Suprapubic skin (tissue), 4 donors: Measurements from ENCODE around the gene IPO13. TPM values are rescaled to one million over a fixed set of nuclear protein-coding genes. Genes with fewer than 3 reads are reported as not detected.

Experiments
- DNase-seq, 2 donors: peaks; one replicate each; pipeline ENCODE4 v3.0.0-alpha.2; 2019; ENCODE audit warnings: low spot score in 2 of 2
- H3K27ac ChIP-seq: fragments of 200-600 bp; sonication (generic); one replicate; pipeline ENCODE4 v1.5.1; 2019
- H3K27me3 ChIP-seq: fragments of 200-600 bp; sonication (generic); one replicate; pipeline ENCODE4 v1.5.1; 2019
- H3K36me3 ChIP-seq: fragments of 200-600 bp; sonication (generic); one replicate; pipeline ENCODE4 v1.5.1; 2019
- H3K4me1 ChIP-seq: fragments of 200-600 bp; sonication (generic); one replicate; pipeline ENCODE4 v1.5.1; 2019
- H3K4me3 ChIP-seq: fragments of 200-600 bp; sonication (generic); one replicate; pipeline ENCODE4 v1.5.1; 2019; ENCODE audit warnings: mild to moderate bottlenecking
- H3K9me3 ChIP-seq: fragments of 200-600 bp; sonication (generic); one replicate; pipeline ENCODE4 v1.5.1; 2019
- EP300 ChIP-seq: sonication (generic); formaldehyde crosslinking; IDR thresholded peaks from one replicate; pipeline ENCODE4 v1.6.1; 2017; ENCODE audit warnings: antibody characterized with exemption
- POLR2A ChIP-seq, 2 donors: fragments of 450-650 bp; IDR thresholded peaks; one replicate each; pipeline ENCODE4 v1.6.1; 2017; ENCODE audit warnings: antibody characterized with exemption in 2 of 2, mild to moderate bottlenecking in 2 of 2, moderate library complexity in 2 of 2
- POLR2AphosphoS5 ChIP-seq, 3 donors: sonication (generic); formaldehyde crosslinking; IDR thresholded peaks; one replicate each; pipeline ENCODE4 v1.6.1; 2017; ENCODE audit warnings: antibody characterized with exemption in 3 of 3
- WGBS: methylation state at CpG from one replicate; pipeline ENCODE4 v1.1.5; 2018; 5-methylcytosine and 5-hydroxymethylcytosine counted together
- total RNA-seq, 4 donors: library from RNA; depleted of rRNA; stranded (reverse); fragments of >200 nt; gene quantifications; one replicate each; pipeline ENCODE4 v1.1.0, GENCODE V29; 2016
- TF ChIP-seq, protein P1 (sequence below), 2 donors: fragments of 200-600 bp in 1 of 2; fragments of 450-650 bp in 1 of 2; sonication (generic) in 1 of 2; IDR thresholded peaks; one replicate each; pipeline ENCODE4 v1.5.1; 2016 to 2019; ENCODE audit warnings: antibody characterized with exemption in 2 of 2, mild to moderate bottlenecking in 1 of 2, moderate library complexity in 1 of 2

The IPO13 gene
- total RNA-seq, 4 donors from 2014 or later: 30.8 to 41.0 (median 34.8) TPM

DNA sequence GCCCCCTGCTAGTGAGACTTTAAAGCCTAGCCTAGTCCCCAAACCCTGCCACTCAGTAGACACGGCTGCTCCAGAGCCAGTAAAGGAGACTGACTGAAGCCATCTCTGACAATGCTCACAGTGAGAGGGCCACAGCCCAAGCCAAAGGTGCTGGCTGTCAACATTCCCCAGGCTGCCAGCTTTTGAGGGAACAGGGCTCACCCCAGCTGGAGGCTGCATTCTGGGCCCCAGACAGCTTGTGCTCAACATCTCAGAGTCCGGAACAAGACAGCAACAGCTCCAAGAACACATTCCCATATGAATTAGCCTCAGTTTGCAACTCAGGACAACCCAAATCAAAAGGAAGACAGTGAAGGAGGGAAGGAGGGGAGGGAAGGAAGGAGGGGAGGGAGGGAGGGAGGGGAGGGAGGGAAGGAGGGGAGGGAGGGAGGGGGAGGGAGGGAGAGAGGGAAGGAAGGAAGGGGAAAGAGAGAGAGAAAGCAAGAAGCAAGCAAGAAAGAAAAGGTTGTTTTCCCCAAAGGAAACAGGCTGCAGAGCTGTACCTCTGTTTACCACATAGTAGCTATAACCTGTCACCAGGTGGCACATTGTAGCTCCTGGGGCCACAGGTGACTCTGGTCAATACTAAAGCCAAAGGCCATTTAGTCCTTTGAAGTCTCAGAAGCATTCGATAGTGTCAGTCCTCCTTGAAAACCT lies 7.7 kb upstream of the IPO13 start:
- Histone ChIP-seq H3K9me3 (no peaks in the 10 kb centered on the region), H3K4me1 (peaks cover 46% of the 10 kb centered on the region), H3K27ac (no peak overlapping the region), H3K4me3 (no peak overlapping the region), H3K36me3 (no peaks in the 10 kb centered on the region), H3K27me3 (peaks cover 3% of the 10 kb centered on the region)
- DNase-seq: no peak
- 47% methylated on average over 3 of the region's 3 CpGs for WGBS
- TF ChIP-seq, protein P1, sequence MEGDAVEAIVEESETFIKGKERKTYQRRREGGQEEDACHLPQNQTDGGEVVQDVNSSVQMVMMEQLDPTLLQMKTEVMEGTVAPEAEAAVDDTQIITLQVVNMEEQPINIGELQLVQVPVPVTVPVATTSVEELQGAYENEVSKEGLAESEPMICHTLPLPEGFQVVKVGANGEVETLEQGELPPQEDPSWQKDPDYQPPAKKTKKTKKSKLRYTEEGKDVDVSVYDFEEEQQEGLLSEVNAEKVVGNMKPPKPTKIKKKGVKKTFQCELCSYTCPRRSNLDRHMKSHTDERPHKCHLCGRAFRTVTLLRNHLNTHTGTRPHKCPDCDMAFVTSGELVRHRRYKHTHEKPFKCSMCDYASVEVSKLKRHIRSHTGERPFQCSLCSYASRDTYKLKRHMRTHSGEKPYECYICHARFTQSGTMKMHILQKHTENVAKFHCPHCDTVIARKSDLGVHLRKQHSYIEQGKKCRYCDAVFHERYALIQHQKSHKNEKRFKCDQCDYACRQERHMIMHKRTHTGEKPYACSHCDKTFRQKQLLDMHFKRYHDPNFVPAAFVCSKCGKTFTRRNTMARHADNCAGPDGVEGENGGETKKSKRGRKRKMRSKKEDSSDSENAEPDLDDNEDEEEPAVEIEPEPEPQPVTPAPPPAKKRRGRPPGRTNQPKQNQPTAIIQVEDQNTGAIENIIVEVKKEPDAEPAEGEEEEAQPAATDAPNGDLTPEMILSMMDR (IDR thresholded peaks at IDR 0.05): no peak
- TF ChIP-seq POLR2A (IDR thresholded peaks at IDR 0.05) (no peak), EP300 (no peak), POLR2AphosphoS5 (IDR thresholded peaks at IDR 0.05) (no peak)

DNA sequence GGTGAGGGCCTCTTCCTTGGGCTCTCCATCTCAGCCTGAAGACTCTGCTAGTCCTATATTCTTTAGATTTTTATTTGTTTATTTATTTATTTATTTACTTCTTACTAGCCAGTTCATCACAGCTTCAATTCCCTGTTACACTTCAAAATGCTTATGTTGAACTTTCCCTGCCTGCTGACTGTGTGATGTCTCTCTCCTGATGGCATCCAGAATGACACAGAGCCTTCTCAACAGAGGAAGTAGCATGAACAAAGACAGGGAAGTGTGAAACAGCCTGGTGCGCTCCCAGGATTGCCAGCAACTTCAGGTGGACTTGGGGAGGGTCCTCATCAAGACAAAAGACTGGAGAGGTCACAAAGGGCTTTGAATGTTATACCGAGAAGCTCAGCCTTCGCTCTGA lies 4.3 kb upstream of the IPO13 start:
- Histone ChIP-seq H3K27me3 (no peaks in the 10 kb centered on the region), H3K4me3 (no peak overlapping the region), H3K9me3 (no peaks in the 10 kb centered on the region), H3K27ac (no peak overlapping the region), H3K4me1 (peaks cover 37% of the 10 kb centered on the region), H3K36me3 (no peaks in the 10 kb centered on the region)
- DNase-seq: no peak
- TF ChIP-seq EP300: no peak
- TF ChIP-seq POLR2A (IDR thresholded peaks at IDR 0.05): no peak
- TF ChIP-seq, protein P1 (IDR thresholded peaks at IDR 0.05): no peak
- no peak for TF ChIP-seq POLR2AphosphoS5 (IDR thresholded peaks at IDR 0.05)
- 98% methylated on average over 3 of the region's 3 CpGs for WGBS

DNA sequence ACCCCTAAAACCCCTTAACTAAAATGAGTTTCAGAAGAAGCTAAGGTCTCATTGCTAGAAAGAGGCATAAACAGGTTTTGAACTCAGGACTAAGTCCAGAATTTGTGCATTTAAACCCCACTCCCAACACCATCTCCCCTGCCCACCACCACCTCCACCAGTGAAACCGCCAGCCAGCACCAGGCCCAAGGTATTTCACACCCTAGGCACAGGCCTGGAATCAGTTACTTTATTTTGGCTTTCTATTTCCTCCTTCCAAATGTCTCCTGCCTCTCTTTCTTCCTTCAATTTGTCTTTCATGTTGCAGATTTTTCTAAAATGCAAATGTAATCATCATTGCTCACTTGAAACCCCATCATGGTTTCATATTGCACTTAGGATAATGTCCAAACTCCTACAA lies 1.9 kb upstream of the IPO13 start:
- peaks cover 8% of the 10 kb centered on the region for H3K36me3 ChIP-seq
- no peaks in the 10 kb centered on the region for H3K27me3 ChIP-seq
- no peak for TF ChIP-seq POLR2AphosphoS5 (IDR thresholded peaks at IDR 0.05)
- TF ChIP-seq, protein P1 (IDR thresholded peaks at IDR 0.05): no peak
- no peak for TF ChIP-seq EP300
- TF ChIP-seq POLR2A (IDR thresholded peaks at IDR 0.05): no peak
- H3K4me1 ChIP-seq: peaks cover 39% of the 10 kb centered on the region
- no peaks in the 10 kb centered on the region for H3K9me3 ChIP-seq
- H3K4me3 ChIP-seq: no peak overlapping the region
- no peak overlapping the region for H3K27ac ChIP-seq
- 89% methylated on average over 1 of the region's 1 CpG for WGBS
- DNase-seq: no peak

DNA sequence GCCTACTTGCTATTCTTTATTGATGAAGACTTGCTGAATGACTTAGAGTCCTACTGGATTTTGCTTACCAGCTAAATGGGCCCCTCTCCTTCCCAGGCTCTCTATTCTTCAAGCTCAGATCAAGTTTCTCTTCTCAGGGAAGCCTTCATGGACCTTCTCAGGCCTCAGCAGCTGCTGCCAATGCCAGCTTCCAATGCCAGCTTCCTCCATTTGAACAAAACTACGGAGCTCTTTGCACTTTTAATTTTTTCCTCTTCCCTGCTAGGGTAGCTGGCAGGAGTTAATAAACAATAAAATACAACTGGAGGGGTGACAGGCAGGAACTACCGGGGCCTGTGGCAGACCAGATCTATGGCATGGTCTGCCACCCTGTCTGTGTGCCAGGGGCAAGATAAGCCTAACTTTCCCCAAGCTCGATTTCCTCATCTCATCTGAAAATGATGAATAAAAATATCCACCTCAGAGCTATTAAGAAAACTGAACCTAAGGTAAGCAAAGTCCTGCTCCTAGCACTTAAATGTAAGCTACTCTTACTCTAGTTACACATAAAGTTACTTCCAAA lies 995 bp upstream of the IPO13 start:
- DNase-seq: no peak
- H3K4me1 ChIP-seq: peaks cover 39% of the 10 kb centered on the region
- H3K9me3 ChIP-seq: no peaks in the 10 kb centered on the region
- H3K36me3 ChIP-seq: peaks cover 8% of the 10 kb centered on the region
- TF ChIP-seq, protein P1 (IDR thresholded peaks at IDR 0.05): no peak
- TF ChIP-seq POLR2A (IDR thresholded peaks at IDR 0.05) (no peak), EP300 (no peak), POLR2AphosphoS5 (IDR thresholded peaks at IDR 0.05) (no peak)
- no peaks in the 10 kb centered on the region for H3K27me3 ChIP-seq
- peak overlapping the region; percentile 93 for H3K27ac ChIP-seq
- WGBS: 17% methylated on average over 3 of the region's 3 CpGs
- peak overlapping the region; percentile 87 for H3K4me3 ChIP-seq

DNA sequence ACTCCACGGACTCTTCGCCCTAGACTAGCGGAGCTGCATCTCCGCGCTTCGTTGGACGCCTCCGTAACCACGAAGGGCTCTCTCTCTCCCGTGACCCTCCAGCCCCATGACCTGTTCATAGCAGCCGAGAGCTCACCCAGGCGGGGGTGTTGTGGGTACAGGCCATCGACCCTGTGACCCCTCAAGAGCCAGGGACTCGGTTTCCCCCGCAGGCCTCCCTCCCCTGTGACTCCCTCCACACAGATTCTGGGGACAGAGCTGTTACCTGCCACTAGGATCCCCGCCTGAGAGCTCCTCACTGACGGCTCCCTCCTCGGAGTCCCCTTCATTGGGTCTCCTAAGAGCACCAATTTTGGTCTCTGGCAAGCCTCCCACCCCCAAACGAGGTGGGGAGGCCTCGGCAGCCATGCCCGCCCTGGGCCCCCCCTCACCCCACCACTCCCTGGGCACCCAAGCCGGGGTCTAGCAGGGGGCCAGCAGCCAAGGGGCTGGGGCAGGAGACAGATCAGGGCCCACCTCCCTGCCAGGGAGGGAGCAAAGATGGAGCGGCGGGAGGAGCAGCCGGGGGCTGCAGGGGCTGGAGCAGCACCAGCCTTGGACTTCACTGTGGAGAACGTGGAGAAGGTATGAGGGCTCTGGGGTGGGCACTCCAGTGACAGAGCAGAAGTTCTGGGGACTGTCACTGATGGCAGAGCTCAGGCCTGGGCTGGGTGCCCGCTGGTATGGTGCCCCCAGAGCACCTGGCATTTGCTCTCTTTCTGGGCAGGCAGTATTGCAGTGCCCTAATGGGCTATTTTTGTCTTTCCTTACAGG lies 517 bp downstream of the IPO13 start:
- no peak for DNase-seq
- WGBS: 8% methylated on average over 20 of the region's 27 CpGs

More for the DNA sequence above, 517 bp downstream of the IPO13 start:
- peak overlapping the region; percentile 87 for H3K4me3 ChIP-seq
- H3K36me3 ChIP-seq: peaks cover 8% of the 10 kb centered on the region
- H3K27me3 ChIP-seq: no peaks in the 10 kb centered on the region
- no peak for TF ChIP-seq POLR2AphosphoS5 (IDR thresholded peaks at IDR 0.05)
- TF ChIP-seq EP300: no peak
- peak overlapping the region; percentile 93 for H3K27ac ChIP-seq
- H3K4me1 ChIP-seq: peaks cover 39% of the 10 kb centered on the region
- H3K9me3 ChIP-seq: no peaks in the 10 kb centered on the region
